ENCODE results near the gene NDEL1.

DNA sequence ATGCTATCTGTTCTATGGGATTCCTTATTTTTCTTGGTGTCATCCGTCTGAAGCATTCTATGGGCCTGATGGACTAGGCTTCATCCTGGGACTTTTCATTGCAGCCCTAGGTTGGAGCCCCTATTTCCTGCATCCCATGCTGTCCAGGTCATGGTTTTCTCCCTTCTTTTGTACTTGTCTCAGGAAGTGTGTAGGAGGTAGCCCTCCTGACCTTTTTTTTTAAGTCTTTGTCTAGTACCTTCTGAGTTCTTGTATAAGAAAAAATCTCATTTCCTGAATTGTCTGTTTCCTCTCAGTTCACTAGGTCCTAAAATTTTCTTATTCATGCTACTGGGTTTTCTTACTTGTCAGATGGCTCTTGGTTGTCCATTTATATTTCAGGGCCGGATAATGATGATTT is 6.0 kb downstream of the NDEL1 start:
- TF ChIP-seq, protein P1, sequence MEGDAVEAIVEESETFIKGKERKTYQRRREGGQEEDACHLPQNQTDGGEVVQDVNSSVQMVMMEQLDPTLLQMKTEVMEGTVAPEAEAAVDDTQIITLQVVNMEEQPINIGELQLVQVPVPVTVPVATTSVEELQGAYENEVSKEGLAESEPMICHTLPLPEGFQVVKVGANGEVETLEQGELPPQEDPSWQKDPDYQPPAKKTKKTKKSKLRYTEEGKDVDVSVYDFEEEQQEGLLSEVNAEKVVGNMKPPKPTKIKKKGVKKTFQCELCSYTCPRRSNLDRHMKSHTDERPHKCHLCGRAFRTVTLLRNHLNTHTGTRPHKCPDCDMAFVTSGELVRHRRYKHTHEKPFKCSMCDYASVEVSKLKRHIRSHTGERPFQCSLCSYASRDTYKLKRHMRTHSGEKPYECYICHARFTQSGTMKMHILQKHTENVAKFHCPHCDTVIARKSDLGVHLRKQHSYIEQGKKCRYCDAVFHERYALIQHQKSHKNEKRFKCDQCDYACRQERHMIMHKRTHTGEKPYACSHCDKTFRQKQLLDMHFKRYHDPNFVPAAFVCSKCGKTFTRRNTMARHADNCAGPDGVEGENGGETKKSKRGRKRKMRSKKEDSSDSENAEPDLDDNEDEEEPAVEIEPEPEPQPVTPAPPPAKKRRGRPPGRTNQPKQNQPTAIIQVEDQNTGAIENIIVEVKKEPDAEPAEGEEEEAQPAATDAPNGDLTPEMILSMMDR (conservative IDR thresholded peaks at IDR 0.05): no peak
- TF ChIP-seq EZH2 (IDR thresholded peaks at IDR 0.05; ENCODE audit: low read depth): no peak
